Measurements from ENCODE around the gene ARSI.

Gene ARSI

DNA sequence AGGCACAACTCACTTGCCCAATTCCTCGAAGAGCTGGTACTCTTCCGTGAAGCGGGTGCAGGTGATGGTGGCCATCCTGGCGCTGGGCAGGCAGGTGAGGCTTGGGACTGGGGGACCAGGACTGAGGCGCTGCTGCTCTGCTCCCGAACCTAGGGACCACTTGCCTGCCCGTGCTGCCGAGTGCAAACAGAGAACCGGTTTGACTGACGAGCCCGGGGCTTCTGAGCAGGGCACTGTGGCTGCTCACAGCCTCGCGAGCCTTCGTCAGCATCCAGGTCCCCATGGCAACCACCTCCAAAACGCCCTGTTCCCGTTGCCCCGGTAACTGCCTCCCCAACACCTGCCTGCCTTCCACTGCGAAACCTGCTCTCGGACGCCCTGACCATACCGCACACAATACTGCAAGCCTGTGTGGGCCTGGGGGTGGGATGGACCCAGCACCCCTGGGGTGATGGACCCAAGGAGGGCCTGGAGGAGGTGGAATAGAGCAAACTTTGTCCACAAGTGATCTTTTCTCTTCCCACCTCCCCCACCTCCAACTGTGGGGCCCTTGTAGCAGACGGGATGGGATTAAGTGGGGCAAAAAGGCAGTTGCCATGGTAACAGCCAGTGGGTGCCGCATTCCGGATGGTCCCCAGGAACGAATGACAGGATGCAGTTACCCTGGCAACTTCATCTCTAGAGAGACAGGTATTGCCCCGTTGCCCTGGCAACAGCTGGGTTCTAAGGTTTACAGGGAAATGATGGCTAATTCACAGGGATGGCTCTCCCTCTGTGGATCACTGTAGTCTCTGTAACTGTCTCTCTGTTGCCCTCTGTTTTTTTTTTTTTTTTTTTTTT is 12.9 kb downstream of the ARSI start, which contains the start of gene CAMK2A:
CAMK2A (minus strand) TSS at position 223 of the 840 bp plus-strand sequence; CDS start at position 75, 148 bp downstream.
- no peak for DNase-seq

DNA sequence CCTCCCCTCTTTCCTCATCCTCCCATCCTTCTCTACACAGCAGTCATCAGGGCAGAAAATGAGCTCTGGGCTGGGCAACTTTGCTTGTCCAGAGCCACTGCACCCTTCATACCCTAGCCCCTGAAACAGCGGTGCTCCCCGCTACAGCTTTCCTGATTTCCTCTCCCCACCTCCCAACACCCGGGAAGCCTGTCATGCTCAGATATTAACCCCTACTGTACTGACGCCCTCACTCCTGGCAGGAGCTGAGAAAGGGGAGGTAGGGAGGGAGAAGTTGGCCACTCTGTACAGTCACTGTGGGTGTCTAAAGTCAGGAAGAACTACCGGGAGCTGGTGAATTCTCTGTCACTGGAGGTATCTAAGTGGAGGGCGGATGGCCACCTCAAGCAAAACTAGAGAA is 13.9 kb downstream of the ARSI start:
- no peak for DNase-seq

DNA sequence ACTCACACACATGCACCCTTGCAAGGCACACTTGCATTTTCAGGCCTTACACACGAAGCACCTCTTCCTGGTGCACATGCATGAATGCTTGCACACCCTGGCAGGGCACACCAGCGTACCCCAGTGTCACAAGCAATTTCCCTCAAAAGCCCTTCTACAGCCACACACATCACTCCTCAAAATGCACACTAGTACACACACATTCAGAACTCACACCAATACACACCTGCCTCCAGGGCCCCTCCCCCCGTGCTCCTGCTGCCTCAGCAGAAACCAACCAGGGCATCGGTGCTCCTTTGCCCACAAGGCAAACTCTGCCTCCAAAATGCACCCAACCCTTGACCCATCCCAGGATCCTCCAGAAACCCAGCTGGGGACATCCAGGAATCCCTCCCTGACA is 14.3 kb downstream of the ARSI start:
- DNase-seq, result no peak

DNA sequence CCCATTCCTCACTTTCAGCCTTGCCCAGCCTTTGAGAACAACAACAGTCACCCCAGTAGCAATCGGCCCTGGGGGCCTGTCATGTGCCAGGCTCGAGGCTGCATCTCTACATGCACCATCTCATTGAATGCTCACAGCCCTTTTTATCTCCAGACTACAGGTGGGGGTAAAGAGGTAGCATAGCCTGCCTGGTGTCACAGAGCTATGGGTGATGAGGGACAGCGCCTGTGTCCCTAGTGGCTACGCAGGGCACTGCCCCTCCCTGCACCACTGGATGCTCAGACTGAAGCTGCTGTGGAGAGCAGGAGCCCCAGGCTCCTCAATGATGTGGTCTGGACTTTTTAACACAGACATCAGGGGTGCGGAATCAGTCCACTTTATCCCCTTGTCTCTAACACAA is 15.9 kb downstream of the ARSI start:
- no peak for DNase-seq

DNA sequence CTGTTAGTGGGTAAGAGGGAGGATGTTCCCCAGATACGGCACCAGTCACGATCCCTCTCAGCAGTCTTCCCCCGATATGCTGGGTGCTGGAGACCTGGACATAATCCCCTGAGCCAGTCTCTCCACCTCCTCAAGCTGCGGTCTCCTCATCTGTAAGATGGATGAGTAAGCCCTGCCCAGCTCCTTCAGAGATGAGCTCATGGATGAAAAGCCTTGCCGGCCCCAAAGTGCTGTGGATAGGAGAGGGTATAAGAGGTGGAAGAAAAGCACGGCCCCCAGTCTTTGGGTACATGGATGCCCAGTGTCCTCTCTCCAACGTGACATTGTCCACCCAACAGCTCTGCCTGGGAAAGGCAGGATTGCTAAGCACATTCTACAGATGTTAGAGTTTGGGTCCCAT is 17.6 kb downstream of the ARSI start:
- DNase-seq, result no peak

DNA sequence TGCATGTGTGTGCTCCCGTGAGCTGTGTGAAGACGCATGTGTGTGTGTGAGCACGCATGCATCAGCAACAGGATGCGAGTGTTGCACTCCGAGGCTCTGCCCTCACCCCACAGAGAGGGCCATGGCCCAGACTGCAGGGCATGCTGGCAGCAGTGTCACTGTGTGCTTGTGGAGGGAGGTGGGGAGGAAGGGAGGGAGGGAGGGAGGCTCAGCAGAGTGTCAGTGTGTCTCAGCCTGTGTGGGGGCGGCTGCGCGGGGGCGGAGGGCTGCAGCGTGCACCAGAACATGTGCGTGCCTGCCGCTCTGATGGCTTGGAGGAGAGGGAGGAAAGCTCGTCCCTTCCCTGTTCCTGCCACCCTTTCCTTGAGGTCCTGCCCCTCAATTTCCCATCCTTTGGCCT is 18.4 kb downstream of the ARSI start:
- no peak for DNase-seq

DNA sequence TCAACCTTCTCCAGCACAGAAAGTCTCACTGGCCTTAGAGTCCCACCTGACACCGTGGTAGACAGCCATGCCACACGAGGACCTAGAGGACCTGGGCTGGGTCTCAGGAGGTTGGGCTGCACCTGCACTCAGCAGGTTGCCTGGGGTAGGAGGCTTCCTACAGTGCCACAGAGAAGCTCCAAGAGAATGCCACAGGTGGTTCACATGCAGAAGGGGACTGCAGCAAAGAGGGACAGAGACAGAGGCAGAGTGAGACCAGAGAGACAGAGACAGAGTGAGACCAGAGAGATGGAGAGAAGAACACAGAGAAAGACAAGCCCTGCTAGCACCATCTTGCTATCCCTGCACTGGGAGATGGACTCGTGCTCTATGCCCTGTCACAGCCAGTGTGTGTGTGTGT is 18.8 kb downstream of the ARSI start:
- no peak for DNase-seq

DNA sequence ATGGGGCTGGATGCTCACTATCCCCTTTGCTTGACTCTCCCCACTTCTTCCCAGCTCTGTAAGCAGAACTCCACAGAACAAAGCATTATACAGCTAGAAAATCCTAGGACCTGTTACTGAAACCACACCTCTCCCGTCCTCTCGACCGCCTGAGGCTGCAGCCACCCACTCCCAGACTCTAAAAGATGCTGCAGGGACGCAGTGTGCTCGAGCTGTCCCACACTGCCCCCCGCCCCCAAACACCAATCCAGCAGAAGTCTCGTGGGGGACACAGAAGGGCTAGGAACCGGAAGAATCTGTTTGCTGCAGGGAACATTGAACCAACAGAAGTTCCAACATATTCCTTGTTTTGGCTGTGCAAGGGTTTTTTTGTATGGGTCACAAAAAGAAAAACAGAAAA is 20.7 kb downstream of the ARSI start:
- DNase-seq, result no peak

DNA sequence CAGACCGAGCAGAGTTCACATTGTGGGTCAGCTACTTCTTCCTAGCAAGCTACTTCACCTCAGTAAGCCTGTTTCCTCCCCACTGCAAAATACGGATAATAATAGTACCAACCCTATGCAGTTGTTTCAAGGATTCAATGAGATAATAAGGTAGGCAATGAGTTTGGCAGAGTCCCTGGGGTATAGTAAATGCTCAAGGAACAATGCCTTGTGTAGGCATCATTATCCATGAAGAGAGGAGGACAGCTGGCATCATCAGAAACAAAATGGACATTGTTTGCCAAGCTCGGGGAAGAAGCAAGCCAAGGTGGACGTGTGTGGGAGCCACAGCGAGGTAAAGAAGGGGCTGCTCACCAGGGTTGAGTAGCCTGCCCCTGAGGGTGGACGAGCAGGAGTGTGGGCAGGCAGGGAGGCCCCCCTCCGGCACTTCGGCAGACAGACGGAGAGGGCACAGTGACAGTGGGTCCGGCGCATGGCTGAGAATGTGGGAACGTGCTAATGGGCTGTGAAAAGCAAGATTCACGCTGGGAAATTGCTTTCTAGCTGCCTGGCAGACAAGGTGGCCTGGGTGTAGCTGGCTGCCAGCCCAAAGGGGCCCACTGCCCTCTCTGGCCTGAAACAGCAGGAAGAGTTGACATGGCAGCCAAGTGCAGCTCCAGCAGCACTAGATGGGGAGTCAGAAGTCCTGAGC is 23.2 kb downstream of the ARSI start:
- DNase-seq, result no peak

DNA sequence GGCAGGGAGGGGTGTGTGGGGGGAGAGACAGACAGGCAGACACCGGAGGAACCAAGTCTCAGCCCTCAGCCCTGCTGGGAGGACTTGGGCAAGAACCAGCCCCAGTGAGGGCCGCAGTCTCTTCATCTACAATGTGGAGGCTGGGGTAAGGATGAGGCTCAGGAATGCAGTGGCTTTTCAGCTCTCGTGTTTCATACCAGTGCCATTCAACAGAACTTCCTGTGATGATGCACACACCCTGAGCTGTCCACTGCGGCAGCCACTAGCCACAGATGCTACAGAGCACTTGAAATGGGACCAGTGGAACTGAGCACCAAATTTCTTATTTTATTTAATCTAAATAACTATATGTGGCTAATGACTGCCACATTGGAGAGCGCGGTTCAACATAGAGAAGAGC is 23.8 kb downstream of the ARSI start:
- no peak for DNase-seq

DNA sequence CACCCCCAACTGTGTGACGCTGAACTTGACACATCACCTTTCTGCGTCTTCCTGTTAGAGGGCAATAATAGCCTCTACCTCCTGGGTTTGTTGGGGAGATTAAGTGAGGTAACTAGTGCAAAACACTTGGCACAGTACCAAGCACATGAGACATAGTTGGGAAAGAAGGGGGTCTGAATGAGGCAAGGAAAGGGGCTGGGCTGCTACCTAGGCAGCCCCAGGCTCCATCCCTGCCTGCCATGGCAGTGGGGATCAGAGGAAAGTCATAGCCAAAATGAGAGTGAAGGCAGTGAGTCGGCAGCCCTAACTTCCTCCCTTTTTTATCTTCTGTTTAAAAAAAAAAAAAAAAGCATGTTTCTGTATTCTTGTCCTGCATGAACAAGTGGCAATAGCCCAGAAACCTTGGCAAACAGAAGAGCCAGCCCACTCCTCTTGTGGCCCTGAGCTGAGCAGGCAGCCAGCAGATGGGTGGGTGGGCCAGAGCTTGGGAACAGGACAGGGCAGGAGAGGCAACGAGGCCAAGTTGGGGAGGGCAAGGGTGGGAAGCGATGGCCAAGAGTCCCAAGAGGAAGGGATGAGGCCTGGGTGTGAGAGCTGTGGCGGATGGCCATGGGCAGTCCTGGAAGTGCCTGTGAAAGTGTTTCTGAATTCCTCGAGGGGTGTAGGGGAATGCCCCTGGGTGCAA is 24.5 kb downstream of the ARSI start:
- no peak for DNase-seq

DNA sequence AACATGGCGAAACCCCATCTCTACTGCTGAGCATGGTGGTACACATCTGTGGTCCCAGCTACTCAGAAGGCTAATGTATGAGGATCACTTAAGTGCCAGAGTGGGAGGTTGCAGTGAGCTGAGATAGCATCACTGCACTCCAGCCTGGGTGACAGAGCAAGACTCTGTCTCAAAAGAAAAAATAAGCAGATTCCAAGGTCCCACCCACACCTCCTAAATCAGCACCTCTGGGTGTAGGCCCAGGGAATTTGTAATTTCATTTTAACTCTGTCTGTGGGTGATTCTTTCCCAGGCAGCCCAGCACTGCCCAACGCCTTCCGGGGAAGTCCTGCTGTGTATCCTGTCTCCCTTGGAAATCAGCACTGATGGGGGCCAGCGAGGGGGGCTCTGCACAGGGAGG is 25.7 kb downstream of the ARSI start:
- DNase-seq, result no peak

DNA sequence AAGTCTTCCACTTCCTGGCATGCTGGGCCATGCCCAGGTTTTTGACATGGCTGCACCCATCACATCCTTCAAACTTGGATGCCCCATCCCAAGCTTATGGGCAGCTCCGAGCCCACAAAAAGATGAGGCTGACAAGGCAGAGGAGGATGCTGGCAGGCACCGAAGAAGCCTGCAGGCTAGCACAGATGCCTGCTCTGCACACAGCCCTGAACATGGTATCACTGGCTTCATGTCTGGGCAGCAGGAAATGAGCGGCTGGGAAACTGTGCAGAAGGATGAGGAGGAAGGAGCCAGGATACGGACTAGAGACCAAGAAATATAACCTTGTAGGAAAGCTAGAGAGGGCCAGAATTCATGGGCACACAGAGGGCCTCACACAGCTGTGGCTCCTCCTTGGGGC is 27.9 kb downstream of the ARSI start:
- no peak for DNase-seq

DNA sequence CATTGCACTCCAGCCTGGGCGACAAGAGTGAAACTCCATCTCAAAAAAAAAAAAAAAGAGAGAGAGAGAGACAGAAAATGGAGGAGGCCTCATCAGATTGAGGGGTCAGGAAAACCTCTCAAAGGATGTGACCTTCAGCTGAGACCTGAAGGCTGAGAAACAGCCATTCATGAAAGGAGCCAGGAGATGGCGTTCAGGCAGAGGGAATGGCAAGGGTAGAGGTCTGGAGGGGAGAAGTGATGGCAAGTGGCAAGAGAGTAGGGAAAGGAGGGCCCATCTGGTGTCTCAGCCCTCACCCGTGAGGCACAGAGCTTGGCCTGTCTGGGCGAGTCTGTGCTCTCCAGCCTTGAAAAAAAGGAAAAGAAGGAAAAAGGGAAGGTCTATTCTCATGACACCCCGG is 30.2 kb downstream of the ARSI start:
- no peak for DNase-seq

DNA sequence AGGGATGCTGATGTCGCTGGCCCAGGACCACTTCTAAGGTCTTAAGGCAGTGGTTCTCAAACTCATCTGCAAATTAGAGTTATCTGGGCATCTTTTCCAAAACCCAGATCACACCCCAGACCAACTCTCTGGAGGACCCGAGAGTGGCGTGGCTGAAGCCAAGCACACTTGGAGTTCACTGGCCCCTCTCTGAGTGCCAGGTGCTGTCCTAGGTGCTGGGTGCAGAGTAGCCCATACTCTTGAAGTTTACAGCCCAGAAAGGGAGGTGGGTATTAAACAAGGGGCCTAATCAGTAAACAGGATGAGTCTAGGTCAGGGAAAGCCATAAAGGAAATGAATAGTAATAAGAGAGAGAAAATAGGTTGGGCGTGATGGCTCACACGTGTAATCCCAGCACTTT is 30.8 kb downstream of the ARSI start:
- DNase-seq, result no peak

DNA sequence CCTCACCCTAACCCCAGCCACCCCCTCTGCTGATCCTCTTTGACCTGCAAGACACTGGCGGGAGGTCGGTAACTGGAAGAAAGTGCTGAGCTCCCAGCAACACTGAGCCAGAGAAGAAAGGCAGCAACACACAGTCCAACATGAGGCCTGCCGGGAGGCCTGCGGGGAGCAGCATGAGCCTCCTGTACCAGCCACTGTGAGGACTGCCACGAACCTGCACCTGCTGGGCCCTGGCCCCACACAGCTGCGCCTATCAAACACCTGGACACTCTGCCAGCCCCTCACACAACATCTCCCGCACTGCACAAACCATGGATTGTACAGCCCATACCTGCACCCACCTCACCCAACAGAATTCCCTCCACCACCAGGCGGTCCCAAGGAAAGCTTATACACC is 31.4 kb downstream of the ARSI start:
- DNase-seq, result no peak

DNA sequence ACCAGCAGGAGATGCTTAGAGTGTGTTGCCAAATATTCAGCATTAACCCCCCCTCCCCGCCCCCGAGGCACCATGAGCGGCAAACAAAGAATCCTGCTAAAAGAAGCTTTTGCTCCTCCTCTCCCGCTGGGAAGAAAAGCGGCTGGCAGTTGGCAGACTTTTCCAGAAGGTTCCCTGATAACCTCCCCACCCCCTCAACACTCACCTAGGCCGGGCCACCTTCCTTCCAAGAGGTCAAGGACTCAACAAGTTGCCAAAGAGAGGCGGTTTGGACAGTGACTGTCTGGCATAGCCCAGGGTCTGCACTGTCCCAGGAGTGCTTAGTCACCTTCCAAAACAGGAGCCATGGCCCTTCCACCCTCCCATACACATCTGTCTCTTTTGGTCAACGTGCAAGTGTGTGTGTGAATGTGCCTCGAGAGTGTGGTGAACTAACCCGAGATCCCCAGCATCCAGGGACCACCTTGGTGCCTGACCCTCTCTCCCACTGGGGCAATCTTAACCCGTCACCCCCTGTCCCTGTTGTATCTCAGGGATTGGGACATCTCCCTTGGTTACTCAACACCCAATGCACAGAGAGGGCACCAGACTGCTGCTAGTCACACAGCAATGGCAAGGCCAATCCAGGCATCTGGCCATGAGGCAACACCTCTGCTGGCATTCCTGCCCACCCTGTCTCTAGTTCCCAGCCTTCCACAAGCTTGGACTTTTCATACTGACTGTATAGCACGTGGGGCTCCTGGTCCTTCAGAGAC is 32.0 kb downstream of the ARSI start:
- no peak for DNase-seq

DNA sequence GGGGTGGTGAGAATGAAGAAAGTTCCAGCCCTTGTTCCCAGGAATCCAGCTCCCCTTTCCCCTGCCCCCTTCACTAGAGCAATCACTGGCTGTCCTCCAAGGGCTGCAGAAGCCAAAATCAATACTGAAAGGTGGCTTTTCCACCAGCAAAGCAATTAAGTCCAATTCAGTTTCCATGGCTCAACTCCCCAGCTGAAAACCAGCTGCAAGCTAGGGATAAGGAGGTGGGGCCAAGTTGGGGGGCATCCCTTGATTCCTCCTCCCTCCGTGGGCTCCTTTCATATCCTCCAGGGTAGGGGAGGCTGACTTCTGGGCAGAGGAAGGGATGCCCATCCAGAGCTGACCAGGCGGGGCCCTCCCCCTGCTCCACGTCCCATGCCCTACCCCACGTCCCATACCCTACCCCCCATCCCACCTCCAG is 35.8 kb downstream of the ARSI start:
- no peak for DNase-seq

DNA sequence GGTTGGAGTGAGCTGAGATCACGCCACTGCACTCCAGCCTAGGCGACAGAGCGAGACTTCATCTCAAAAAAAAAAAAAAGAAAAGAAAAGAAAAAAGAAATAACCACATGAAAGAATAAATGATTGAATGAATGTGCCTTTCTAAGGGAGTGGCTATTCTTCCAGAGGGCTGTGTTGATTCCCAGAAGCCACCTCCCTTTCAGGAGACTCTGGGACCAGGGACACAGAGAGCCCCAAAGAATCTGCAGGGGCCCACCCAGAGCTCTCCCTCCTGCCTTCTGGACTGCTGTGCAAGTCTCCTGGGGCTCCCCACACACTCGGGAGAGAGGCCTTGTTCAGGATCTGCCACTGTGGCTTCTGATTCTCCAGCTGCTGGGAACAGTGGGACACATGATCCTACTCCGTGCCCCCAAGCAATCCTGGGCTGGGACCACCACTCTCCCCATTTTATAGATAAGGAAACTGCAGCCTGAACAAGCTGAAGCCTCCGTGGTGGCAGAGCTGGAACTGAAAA is 36.8 kb downstream of the ARSI start:
- DNase-seq, result no peak

DNA sequence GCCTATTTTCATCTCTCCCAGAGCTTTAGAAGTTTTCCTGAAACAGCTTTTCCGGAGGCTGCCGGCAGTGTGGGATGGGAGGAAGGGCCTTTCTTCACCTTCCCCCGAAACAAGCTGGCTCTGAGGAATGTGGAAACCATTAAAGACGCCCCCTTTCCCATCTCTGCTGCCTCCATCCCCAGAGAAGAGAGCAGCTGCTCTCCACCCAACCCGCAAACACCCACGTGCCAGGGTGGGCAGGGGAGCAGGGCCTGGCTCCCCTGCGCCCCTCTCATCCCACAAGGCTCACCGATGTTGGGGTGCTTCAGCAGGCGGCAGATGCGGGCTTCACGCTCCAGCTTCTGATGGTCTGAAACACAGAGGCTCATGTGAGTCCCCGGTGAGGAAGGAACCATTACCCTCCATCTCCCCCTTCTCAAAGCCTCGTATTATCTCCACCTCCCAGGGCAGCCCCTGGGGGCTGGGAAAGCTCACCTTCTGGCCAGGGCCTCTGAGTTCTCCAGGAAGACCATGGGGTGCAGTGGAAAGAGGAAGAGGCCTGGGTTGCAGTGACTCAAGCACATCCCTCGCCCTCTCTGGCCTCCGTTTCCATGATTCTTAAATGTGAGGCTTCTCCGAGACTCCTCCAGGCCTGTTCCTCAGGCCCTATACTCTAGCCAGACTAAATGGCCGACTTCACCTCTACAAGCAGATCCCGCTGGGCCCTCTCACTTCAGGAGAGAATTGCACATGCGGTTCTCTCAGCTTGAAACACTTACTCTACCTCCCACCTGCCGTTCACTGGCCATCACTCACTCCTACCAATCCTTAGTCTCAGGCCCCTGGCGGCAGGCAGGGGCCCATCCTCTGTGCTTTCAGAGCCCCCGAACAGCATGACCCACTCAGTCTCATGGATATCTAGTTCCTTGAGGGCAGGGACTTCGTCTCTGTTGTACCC is 37.8 kb downstream of the ARSI start:
- DNase-seq, result no peak

DNA sequence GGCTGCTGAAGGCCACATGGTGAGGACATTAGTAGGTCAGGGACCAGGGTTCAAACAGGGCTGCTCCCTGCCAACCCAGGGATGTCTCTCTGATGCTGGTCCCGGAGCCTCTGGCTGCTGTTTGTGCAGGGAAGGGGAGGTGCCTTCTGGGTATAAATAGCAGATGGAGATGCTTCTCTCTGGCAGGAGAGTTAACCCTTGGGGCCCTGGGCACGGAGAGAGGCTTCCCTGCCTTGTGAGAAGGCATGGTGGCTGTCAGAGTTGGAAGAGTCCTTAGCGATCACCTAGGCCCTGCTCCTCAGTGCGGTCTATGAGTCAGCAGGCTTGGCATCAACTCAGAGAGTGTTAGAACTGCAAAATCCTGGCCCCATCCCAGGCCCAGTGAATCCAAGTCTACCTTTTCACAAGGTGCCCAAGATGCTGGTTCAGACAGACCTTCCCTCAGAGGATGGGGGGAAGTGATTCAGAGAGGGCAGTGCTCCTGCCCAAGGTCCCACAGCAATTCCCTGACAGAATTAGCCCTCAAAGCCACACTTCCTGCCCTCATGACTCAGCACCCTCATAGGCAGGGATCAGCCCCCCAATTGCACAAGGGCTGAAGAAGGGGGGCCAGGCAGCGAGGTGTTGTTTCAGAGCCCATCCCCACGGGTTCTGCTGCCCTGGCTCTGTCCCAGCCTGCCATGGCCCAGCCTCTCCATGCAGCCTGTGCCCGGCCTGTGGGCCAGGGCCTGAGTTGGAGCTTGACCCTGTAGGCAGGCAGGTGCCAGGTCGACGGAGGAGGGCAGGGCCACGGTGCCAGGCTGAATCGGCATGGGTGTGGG is 38.7 kb downstream of the ARSI start:
- DNase-seq, result no peak

Data from stimulated activated CD8-positive, alpha-beta memory T cell treated with anti-CD3 and anti-CD28 coated beads, Interleukin-4, amount 100 ng/mL, for 48 hours (primary cell).